Epithelial cell of proximal tubule (primary cell): ENCODE results near the gene CLEC12A. TPM values are rescaled to one million over a fixed set of nuclear protein-coding genes. Genes with fewer than 3 reads are reported as not detected.
"Not testable (repeated sequence)": the region's sequence is repeated elsewhere in the genome, so short reads cannot be mapped to it uniquely, and the experiment has no call there.

ENCODE experiments used
- DNase-seq: peaks from one replicate; pipeline ENCODE4 v3.0.0-alpha.2; 2011; ENCODE audit warnings: low read depth
- H3K4me3 ChIP-seq: 2 replicates; pipeline ENCODE4 v1.5.1; 2011; ENCODE audit warnings: low read depth, mild to moderate bottlenecking, low read length
- total RNA-seq: library from RNA; depleted of rRNA; stranded (reverse); fragments of >200 nt; gene quantifications from 2 replicates; pipeline ENCODE4 v1.2.3, GENCODE V29; 2015
- TF ChIP-seq, protein P1 (sequence below): conservative IDR thresholded peaks from 2 replicates; pipeline ENCODE4 v1.5.1; 2012; ENCODE audit warnings: low read depth, mild to moderate bottlenecking, low read length

CLEC12A gene
- total RNA-seq, 1 donor from 2014 or later, result not detected

DNA sequence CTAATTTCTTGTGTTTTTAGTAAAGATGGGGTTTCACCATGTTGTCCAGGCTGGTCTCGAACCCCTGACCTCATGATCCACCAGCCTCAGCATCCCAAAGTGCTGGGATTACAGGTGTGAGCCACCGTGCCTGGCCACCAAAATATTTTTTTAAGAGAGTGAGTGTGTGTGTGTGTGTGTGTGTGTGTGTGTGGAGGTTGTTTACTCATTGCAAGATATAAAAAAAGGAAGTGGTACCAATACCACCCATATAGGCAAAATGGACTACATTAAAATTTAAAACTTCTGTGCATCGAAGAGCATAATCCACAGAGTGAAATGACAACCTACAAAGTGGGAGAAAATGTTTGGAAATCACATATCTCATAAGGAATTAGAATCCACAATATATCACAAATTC lies 23.5 kb upstream of the CLEC12A start:
- TF ChIP-seq, protein P1, sequence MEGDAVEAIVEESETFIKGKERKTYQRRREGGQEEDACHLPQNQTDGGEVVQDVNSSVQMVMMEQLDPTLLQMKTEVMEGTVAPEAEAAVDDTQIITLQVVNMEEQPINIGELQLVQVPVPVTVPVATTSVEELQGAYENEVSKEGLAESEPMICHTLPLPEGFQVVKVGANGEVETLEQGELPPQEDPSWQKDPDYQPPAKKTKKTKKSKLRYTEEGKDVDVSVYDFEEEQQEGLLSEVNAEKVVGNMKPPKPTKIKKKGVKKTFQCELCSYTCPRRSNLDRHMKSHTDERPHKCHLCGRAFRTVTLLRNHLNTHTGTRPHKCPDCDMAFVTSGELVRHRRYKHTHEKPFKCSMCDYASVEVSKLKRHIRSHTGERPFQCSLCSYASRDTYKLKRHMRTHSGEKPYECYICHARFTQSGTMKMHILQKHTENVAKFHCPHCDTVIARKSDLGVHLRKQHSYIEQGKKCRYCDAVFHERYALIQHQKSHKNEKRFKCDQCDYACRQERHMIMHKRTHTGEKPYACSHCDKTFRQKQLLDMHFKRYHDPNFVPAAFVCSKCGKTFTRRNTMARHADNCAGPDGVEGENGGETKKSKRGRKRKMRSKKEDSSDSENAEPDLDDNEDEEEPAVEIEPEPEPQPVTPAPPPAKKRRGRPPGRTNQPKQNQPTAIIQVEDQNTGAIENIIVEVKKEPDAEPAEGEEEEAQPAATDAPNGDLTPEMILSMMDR, result no peak
- no peak overlapping the region for H3K4me3 ChIP-seq
- no peak for DNase-seq

DNA sequence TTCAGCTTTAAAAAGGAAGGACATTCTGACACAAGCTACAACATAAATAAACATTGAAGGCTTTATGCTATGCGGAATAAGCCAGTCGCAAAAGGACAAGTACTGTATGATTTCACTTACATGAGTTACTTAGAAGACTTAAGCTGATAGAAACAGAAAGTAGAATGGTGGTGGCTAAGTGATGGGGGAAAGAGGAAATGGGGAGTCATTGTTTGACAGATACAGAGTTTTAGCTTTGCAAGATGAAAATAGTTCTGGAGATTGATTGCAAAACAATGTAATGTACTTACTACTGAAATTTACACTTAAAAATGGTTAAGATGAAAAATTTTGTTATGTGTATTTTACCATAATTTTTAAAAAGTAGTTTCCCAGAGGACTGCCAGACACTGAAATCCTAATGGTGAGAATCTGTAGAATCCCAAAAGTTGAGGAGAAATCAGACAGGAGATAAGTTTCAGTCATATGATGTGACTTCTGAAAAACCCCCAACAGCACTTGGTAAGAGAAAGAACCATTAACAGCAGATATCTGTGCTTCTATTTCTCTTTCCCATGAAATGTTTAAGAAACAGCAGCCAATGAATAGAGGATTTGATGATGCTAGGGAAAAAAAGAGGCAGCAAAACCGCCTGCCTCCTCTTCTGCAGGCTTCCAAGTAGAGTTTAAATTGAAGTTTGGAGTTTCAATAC lies 22.5 kb upstream of the CLEC12A start:
- TF ChIP-seq, protein P1, result no peak
- DNase-seq, result no peak
- H3K4me3 ChIP-seq, result no peak overlapping the region

DNA sequence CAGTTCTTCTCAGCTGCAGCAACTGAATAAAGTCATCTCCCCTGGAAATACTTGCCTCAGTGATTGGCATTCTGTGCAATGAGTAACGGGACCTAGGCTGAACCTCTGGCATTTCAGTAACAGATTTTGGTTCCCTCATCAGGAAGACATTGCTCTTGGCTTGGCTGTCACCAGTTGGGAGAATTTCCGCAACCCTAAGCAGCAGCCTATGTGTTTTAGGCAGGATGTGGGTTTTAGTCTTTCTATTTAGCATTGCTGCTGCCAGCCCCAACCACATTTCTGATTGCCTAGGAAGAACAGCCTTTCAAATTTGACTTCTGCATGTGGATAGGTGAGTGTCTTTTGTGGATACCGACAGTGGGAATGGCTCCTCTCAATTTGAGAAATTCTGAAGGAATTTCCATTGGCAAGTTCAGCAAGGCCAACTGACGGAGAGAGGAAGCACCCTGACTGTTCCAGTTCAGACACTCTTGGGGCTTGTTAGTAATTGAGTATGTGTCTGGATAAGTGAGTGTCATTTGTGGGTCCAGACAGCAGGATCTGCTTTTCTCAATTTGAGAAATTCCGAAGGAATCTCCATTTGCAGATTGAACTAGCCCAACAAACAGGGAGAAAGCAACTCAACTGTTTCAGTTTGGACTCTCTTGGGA lies 20.1 kb upstream of the CLEC12A start:
- no peak for DNase-seq
- H3K4me3 ChIP-seq, result no peak overlapping the region
- TF ChIP-seq, protein P1, result no peak

DNA sequence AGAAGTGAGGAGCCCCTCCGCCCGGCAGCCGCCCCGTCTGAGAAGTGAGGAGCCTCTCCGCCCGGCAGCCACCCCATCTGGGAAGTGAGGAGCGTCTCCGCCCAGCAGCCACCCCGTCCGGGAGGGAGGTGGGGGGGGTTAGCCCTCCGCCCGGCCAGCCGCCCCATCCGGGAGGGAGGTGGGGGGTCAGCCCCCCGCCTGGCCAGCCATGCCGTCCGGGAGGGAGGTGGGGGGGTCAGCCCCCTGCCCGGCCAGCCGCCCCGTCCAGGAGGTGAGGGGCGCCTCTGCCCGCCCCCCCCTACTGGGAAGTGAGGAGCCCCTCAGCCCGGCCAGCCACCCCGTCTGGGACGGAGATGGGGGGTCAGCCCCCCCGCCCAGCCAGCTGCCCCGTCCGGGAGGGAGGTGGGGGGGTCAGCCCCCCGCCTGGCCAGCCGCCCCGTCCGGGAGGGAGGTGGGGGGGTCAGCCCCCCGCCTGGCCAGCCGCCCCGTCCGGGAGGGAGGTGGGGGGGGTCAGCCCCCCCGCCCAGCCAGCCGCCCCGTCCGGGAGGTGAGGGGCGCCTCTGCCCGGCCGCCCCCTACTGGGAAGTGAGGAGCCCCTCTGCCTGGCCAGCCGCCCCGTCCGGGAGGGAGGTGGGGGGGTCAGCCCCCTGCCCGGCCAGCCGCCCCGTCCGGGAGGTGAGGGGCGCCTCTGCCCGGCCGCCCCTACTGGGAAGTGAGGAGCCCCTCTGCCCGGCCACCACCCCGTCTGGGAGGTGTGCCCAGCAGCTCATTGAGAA lies 18.1 kb upstream of the CLEC12A start:
- H3K4me3 ChIP-seq, DNase-seq: not testable (repeated sequence)

DNA sequence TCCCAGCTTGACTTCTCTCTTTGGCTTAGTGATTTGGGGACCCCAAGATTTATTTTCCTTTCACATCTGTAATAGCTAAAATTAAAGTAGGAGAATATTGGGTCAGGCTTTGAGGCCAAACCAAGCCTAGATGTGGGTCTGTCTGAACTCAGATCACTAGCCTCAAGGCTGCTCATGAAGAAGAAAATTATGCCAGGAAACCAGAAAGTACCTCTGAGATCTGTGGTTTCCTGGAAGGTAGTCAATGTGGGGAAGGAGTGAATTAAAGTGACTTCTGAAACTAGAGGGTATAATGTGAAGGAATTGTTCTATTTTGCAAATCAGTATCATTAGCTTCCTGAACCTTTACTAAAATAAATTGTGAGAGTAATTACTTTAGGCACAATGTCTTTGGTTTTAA lies 13.4 kb upstream of the CLEC12A start:
- H3K4me3 ChIP-seq, result no peak overlapping the region
- DNase-seq, result no peak
- TF ChIP-seq, protein P1, result no peak

DNA sequence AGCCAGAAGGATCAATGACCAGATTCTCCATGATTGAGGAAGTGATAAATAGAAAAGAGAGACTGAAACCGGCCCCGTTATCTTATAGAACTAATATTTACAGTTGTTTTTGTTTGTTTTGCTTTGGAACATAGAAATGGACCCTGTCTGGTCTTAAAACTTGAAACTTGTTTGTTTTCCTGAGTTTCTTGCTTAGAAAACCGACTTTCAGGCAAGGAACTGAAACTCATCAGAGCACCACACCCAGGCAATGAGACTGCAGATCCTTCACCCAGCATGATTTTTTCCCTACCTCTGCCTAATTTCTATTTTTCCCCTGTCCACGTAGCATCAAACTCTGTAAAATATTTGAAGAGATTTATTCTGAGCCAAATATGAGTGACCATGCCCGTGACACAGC lies 10.6 kb upstream of the CLEC12A start:
- no peak overlapping the region for H3K4me3 ChIP-seq
- TF ChIP-seq, protein P1, result no peak
- DNase-seq, result no peak

DNA sequence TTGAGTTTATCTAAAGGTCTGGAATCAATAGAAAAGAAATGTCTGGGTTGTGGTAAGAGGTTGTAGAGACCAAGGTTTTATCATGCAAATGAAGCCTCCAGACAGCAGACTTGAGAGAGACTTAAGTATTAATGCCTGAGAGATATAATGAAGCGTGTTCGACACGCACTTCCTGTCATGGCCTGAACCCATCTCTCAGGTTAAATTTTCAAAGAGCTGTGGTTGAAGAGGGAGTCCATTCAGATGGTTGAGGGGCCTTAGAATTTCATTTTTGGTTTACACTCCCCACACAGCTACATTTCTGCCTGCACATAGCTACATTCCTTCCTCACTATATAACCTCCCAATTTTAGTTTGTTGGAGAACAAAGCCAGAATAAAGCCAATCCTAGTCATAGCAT lies 10.1 kb upstream of the CLEC12A start:
- H3K4me3 ChIP-seq, result no peak overlapping the region
- DNase-seq, result no peak
- TF ChIP-seq, protein P1, result no peak
